ENCODE data around the gene SLC5A9.
"Not testable (repeated sequence)": the region's sequence is repeated elsewhere in the genome, so short reads cannot be mapped to it uniquely, and the experiment has no call there.

The SLC5A9 gene

GRCh38 chr1:48242141-48242736 lies 19.7 kb downstream of the SLC5A9 start:
- no peak for DNase-seq (ENCODE audit: low spot score)

DNA sequence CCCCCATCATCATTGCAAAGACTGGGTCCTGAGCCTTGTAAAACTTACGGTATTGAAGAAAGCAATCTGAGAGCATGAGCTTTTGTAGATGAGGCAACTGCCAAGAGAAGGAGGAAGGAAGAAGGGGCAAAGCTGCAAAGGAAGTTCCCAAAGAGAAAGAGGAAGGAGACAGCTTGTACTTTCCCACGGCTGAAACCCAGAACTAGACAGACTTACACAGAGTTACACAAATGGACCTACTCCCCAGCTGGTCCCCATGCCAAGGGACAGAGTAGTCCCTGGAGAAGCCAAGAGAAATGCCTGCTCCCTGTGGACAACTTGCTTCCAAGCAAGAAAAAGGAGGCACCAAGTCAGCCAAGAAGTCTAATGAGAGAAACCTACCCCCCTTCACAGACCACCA lies 22.6 kb downstream of the SLC5A9 start:
- peak; percentile 6 for DNase-seq (ENCODE audit: low spot score)

DNA sequence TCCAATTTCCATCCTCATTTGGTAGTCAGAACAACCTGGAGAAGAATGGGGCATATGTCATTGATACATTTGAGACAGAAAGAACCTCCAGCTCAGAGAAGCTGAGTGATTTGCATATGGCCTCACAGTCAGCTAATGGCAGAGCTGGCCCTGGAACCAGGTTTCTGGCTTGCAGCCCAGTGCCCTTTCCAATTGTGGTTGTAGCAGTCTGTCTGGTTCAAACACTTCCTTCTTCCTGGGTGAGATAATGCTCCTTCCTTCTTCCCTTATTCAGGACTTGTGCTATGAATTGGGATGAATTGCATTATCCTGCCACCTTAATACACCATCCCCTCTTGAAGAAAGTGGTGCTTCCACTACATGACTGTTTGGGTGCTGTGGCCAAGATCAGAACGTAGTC lies 24.2 kb downstream of the SLC5A9 start:
- DNase-seq (ENCODE audit: low spot score) = no peak

DNA sequence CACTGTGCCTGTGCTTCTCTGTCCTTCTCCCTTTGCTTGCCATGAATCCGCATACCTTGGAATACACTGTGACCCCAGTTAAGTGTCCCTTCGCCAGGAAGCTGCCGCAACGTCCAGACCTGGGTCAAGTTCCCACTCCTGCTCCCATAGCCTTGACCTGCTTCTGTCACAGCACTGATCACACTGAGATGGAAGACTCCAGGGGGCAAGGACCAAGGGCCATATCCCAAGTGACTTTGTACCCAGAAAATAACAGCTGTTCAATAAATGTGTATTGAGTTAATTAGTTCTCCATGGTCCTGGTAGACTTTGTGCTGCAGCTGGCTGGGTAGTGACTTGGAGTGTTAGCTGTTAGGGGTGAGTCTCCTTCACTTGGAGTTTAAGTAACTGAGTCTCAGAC lies 25.8 kb downstream of the SLC5A9 start:
- no peak for DNase-seq (ENCODE audit: low spot score)

DNA sequence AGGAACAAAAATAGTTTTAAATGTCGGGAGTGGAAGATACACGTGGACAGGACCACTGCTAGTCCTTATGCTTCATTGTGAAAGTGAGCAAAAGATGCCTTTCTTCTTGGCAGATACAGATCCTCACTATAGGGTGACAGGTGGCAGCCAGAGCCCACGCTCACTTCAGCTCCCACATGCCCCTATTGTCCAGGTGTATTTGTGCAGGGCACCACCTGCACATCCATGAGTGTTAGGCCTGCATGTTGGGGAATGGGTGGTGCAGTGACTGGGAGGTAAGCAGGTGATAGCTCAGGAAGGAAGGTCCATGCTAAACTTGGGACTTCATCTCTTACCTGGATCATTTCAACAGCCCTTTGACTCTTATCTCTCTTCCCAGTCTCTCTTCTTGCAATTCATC lies 27.4 kb downstream of the SLC5A9 start:
- DNase-seq (ENCODE audit: low spot score) = no peak

DNA sequence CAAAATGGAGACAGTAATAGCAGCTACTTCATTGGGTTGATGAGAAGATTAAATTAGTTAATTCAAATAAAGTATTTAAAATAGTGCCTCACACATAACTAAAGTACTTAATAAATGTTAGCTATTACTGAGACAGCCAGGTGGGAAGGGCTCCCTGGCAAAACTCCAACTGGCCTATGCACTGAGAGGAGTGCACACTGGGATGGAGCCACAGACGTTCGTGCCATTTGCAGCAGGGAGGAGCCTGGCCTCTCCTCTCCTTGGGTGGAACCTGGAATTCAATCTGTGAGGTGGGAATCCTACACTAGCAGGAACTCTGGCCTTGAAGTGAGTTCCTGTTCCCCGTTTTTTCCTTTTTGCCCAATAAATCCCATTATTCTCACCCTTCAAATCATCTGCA lies 28.1 kb downstream of the SLC5A9 start:
- no peak for DNase-seq (ENCODE audit: low spot score)

- no peak for DNase-seq (ENCODE audit: low spot score)
Measured at GRCh38 chr1:48251323-48251722, 28.8 kb downstream of the SLC5A9 start.

DNA sequence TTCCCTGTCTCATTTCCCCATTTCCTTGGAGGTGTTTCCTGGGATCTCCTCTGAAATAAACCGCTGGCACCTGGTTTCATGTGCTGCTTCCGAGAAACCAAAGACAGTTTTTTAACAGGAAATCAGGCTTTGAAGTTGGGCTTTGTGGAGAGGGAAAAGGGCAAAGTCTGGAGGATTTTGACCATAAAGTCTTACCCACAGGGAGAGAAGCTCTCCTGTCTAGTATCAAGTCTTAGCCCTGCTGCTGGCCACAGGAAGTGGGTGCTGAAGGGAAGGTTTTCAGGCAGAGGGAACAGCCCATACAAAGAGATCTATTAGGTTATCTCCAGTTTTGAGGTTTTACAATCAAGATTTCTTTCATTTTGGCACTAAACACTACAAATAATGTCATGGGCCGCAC lies 29.3 kb downstream of the SLC5A9 start:
- no peak for DNase-seq (ENCODE audit: low spot score)

GRCh38 chr1:48254254-48254653 lies 31.7 kb downstream of the SLC5A9 start:
- no peak for DNase-seq (ENCODE audit: low spot score)

- DNase-seq (ENCODE audit: low spot score) = no peak
Measured at GRCh38 chr1:48258106-48258505, 35.6 kb downstream of the SLC5A9 start.

DNA sequence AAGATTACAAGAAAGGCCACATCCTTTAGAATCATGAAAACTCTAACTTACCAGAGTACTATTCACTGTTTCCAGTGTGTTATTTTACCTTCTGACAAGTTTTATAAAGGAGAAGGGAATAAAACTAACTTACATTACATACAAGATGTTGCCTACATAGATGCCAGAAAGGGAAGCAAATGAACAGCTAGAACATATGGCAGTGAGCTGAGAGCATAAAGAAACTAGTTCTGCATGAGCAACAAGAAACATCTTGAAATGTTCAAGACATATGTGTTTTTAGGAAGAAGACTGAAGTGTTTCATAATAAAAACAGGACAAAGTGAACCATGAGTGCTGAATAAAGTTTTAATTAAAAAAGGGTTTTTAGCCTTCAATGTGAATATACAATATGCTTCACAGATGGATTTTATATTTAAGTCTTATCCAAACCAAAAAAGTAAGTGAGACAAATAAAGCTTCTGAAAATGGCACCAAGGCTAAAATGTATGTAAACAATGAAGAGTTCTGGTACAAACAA lies 39.4 kb downstream of the SLC5A9 start:
- DNase-seq (ENCODE audit: low spot score) = no peak

- no peak for DNase-seq (ENCODE audit: low spot score)
Measured at GRCh38 chr1:48263041-48263440, 40.5 kb downstream of the SLC5A9 start.

GRCh38 chr1:48266576-48266975 lies 44.1 kb downstream of the SLC5A9 start:
- DNase-seq (ENCODE audit: low spot score) = no peak

DNA sequence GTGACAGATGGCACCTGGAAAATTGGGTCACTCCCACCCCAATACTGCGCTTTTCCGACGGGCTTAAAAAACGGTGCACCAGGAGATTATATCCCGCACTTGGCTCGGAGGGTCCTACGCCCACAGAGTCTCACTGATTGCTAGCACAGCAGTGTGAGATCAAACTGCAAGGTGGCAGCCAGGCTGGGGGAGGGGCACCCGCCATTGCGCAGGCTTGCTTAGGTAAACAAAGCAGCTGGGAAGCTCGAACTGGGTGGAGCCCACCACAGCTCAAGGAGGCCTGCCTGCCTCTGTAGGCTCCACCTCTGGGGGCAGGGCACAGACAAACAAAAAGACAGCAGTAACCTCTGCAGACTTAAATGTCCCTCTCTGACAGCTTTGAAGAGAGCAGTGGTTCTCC lies 54.9 kb downstream of the SLC5A9 start:
- DNase-seq (ENCODE audit: low spot score) = not testable (repeated sequence)

DNA sequence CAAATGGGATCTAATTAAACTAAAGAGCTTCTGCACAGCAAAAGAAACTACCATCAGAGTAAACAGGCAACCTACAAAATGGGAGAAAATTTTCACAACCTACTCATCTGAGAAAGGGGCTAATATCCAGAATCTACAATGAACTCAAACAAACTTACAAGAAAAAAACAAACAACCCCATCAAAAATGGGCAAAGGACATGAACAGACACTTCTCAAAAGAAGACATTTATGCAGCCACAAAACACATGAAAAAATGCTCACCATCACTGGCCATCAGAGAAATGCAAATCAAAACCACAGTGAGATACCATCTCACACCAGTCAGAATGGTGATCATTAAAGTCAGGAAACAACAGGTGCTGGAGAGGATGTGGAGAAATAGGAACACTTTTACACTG lies 59.8 kb downstream of the SLC5A9 start:
- not testable (repeated sequence) for DNase-seq (ENCODE audit: low spot score)

- DNase-seq (ENCODE audit: low spot score) = not testable (repeated sequence)
Measured at GRCh38 chr1:48284696-48285420, 62.3 kb downstream of the SLC5A9 start.

GRCh38 chr1:48285525-48285924 lies 63.0 kb downstream of the SLC5A9 start:
- no peak for DNase-seq (ENCODE audit: low spot score)

DNA sequence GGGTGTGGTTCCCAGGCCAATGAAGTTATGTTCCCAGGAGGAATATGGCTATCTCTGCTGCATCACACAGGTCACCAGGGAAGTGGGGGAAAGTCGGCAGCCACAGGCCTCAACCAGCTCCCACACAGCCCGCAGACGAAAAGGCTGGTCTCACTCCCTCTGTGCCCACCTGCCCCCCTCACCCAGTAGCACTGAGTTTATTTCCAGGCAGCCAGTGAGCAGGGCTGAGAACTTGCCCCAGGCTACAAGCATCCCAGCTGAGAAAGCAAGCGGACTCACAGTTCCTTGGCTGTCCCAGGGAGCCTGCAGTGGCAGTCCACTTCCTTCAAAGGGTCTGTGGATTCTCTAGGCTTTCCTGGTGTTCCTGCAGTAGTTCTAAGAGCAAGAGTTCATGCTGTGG lies 68.9 kb downstream of the SLC5A9 start:
- DNase-seq (ENCODE audit: low spot score) = no peak

DNA sequence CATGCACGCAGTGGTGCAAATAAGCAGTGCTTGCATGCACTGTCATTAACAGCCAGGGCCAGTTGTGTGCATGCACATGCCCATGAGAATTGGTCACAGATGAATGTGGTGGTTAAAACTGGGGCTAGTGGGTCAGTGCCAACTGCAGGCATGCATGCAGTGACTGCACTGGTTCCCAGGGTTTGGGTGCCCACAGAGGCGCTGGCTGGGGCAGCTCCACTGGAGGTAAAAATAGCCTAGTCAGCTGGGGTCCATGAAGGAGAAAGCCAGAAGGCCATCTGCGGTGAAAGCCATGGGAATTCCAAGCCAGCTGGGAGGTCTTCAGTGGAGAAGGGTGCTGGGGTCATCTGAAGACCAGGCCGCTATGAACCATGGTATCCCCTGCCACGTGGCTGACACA lies 70.2 kb downstream of the SLC5A9 start:
- no peak for DNase-seq (ENCODE audit: low spot score)

DNA sequence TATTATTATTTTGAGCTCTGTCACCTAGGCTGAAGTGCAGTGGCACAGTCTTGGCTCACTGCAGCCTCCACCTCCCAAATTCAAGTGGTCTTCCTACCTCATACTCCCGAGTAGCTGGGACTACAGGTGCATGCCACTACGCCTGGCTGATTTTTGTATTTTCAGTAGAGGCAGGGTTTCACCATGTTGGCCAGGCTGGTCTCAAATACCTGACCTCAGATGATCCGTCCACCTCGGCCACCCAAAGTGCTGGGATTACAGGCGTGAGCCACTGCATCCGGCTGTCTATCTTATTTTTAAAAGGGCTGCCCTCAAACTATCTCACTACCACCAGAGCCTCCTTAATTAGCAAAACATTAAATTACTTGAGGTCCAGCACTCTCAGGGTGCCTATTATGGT lies 71.6 kb downstream of the SLC5A9 start:
- DNase-seq (ENCODE audit: low spot score) = not testable (repeated sequence)

GRCh38 chr1:48294656-48295055 lies 72.1 kb downstream of the SLC5A9 start:
- no peak for DNase-seq (ENCODE audit: low spot score)
